HG03575 (cell line): ENCODE results near the gene ZNF79.

Source experiments
- ATAC-seq: cut with Tn5 transposase; IDR thresholded peaks from one replicate; pipeline ENCODE4 v1.9.1; 2021; ENCODE audit not compliant: unreplicated experiment, insufficient number of reproducible peaks, low FRiP score; ENCODE audit errors: extremely low read depth

Gene ZNF79

GRCh38 chr9:127419348-127419747, 4.8 kb upstream of the ZNF79 start:
- ATAC-seq, result no peak

GRCh38 chr9:127421057-127421456, 3.1 kb upstream of the ZNF79 start:
- ATAC-seq, result no peak

- ATAC-seq, result no peak
Measured at GRCh38 chr9:127422133-127422782, 1.9 kb upstream of the ZNF79 start.

DNA sequence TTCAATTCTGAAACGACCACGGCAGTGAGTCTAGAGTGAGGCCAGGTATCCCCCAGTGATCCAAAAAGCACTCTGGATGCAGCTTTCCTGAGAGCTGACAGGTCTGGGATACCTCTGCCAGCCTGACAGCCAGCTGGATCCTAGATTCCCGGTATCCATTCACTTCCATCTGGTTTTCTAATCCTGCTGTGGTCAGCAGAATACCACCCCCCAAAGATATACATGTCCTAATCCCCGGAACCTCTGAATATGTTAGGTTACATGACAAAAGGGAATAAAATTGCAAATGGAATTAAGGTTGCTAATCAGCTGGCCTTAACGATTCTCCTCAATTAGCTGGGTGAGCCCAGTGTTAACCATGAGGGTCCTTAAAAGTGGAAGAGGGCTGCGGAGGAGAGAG, 1.4 kb upstream of the ZNF79 start:
- ATAC-seq, result no peak

- no peak for ATAC-seq
Measured at GRCh38 chr9:127423476-127423933, 677 bp upstream of the ZNF79 start.

DNA sequence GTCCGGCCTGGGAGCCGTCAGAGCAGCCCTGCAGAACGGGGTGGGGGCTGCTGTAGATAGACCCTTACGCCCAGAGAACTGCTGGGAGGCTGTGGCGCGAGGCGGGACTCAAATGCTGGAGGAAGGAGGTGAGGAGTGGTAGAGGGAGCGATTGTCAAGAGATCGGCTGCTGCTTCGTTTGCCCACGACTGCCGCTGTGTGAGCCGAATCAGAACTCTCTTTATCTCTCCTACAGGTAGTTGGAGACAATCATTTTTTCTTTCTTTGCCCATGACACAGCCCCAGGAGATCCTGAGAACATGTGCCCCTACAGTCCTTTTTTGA, 456 bp downstream of the ZNF79 start:
- no peak for ATAC-seq

DNA sequence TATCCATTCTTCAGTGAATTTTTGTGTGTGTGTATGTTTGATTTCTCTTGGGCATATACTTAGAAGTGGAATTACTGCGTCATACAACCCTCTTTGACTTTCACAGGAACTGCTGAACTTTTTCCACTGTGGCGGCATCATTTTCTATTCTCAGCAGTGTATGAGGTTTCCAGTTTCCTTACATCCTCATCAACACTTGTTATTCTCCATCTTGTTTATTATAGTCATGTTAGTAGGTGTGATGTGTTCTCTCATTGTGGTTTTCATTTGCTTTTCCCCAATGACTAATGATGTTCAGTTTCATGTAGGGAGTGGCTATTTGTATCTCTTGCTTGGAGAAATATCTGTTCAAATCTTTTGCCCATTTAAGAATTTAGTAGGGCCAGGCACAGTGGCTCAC, 2.6 kb downstream of the ZNF79 start:
- no peak for ATAC-seq

- ATAC-seq, result no peak
Measured at GRCh38 chr9:127428348-127428747, 4.2 kb downstream of the ZNF79 start.

GRCh38 chr9:127430415-127430814, 6.2 kb downstream of the ZNF79 start:
- no peak for ATAC-seq

DNA sequence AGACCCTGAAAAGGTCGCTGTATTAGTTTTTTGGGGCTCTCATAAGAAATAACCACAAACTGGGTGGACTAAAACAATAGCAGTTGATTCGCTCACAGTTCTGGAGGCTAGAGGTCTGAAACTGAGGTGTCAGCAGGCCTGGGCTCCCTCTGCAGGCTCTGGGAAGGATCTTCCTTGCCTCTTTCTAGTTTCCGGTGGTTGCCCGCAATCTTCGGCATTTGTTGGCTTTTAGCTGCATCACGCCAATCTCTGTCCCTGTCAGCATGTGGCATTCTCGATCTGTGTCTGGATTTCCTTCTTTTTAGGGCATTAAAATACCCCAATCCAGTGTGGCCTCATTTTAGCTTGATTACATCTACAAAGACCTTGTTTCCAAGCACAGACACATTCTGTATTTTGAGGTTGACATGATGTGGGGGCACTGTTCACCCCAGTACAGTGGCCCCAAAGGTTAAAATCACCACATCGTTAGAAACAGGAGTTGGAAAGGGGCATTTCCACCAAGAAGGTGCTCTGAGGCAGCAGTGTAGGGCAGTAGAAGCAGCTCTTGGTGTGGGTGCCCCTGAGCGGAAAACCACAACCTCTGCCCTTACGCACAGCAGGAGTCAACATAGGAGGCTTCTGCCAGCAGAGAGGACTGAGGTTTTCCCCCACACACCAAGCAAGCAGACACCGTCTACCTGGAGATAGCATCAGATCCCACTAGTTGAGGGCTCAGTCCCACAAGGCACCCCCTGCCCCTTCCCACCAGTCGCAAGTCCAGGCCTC, 13.5 kb downstream of the ZNF79 start:
- ATAC-seq, result no peak

- no peak for ATAC-seq
Measured at GRCh38 chr9:127438394-127438793, 14.2 kb downstream of the ZNF79 start.

- ATAC-seq, result no peak
Measured at GRCh38 chr9:127444283-127444920, 20.2 kb downstream of the ZNF79 start.

DNA sequence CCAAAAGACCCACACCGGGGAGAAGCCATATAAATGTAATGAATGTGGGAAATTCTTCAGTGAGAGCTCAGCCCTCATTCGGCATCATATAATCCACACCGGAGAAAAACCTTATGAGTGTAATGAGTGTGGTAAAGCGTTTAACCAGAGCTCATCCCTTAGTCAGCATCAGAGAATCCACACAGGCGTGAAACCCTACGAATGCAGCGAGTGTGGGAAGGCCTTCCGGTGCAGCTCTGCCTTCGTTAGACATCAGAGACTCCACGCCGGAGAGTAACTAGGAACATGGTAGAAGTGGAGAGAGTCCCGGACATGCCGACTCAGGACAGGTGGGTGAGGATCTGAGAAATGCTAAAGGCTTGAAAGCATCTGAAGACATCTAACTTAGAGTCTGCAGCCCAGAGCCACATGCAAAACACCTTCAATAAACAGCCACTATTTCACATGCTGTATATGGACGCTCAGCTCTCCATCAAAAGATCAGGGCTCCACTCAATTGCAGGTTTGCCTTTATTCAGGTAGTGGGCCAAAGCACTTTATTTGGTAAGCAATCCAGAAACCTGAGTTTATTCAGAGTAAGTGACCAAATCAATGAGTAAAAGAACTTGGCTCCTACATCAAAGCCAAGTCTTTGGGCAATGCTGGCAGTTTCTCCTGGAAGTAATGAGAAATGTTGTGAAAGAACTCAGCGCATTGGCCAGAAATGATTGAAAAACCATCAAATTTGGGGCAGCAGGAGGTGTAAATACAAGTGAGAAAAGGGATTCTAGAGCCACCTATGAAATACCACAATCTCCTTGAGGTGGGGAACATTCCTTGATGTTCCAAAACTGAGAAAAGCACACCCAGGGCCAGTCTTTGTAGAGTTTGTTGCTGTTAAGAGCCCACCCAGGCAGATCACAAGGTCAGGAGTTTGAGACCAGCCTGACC, 21.0 kb downstream of the ZNF79 start:
- ATAC-seq, result no peak

DNA sequence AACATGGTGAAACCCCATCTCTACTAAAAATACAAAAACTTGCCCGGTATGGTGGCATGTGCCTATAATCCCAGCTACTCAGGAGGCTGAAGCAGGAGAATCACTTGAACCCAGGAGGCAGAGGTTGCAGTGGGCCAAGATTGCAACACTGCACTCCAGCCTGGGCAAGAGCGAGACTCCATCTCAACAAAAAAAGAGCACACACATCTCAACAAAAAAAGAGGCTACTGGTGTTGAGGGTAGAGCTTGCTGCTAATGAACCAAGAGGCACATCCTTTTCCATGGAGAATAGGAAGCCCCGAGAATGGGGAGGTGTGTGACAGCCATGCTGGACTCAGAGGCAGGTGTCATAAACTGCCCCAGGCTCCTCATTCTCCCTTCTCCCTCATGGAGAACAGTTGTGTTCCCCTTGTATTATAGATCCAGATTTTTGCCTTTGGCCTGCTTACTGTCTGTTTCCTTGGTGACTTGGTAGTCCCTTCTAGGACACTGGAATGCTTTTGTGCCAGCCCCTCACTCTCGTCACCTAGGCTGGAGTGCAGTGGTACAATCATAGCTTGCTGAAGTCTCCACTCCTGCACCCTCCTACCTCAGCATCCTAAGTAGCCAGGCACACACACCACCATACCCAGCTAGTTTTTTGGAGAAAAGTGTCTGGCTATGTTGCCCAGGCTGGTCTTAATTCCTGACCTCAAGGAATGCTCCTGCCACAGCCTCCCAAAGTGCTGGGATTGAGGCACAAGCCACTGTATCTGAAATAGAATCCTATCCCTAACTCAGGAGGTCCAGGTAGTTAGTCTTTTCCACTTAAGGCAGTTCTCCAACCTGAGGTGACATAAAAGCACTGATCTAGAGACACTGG, 21.9 kb downstream of the ZNF79 start:
- ATAC-seq, result no peak

DNA sequence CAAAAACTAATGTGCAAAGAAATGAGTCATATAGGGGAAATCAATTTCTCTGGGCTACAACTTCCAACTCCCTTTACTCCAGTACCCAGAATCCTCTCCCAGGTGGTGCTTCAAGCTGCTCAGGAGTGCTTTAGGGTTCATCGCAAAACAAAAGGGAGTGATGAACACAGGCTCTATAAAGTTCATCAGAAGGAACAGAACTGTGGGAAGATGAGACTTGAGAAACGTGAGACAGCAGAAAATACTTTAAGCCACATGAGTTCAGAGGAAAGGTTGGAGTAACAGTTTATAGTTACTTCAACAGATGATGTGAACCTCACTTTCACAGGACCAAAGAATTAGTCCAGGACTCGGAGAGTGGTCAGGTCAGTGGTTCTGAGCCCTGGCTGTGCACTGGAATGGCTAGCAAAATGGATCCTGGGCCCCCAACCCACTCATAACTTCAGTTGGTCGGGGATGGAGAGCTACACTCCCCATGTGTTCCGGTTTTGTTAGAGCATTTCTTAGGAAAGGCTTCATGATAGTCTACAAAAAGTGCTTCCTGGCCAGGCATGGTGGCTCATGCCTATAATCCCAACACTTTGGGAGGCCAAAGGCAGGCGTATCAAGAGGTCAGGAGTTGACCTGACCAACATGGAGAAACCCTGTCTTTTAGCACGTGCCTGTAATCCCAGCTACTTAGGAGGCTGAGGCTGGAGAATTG, 22.7 kb downstream of the ZNF79 start:
- no peak for ATAC-seq

DNA sequence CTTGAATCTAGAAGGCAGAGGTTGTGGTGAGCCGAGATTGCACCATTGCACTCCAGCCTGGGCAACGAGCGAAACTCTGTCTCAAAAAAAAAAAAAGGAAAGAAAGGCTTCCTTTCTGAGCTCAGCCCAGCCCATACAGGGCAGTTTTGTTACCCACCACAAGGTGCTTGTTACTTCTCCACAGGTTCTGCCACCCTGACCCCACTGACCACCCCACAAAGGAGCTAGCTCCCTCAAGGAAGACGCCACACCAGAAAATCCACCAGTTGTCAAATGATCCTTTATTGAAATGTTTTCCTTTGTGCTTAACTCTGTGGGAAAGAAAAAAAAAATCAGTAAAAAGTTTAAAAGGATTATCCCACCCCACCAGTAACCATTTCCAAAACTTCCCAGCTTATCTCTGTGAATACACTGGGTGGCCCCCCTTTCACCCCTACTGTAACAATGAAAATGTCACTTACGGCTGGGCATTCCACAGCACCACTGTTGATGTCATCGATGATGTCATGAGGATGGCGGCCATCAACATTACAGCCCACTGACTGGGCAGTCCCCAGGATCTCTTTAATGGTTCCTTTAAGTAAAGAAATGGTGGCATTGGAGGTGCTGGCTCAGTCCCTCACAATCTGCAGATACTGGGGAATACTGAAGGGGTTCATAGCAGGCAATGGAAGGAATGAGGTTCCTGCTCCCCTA, 23.4 kb downstream of the ZNF79 start:
- no peak for ATAC-seq

GRCh38 chr9:127448112-127448805, 24.1 kb downstream of the ZNF79 start:
- no peak for ATAC-seq
